ENCODE data around the gene TMEM269.

The TMEM269 gene

DNA sequence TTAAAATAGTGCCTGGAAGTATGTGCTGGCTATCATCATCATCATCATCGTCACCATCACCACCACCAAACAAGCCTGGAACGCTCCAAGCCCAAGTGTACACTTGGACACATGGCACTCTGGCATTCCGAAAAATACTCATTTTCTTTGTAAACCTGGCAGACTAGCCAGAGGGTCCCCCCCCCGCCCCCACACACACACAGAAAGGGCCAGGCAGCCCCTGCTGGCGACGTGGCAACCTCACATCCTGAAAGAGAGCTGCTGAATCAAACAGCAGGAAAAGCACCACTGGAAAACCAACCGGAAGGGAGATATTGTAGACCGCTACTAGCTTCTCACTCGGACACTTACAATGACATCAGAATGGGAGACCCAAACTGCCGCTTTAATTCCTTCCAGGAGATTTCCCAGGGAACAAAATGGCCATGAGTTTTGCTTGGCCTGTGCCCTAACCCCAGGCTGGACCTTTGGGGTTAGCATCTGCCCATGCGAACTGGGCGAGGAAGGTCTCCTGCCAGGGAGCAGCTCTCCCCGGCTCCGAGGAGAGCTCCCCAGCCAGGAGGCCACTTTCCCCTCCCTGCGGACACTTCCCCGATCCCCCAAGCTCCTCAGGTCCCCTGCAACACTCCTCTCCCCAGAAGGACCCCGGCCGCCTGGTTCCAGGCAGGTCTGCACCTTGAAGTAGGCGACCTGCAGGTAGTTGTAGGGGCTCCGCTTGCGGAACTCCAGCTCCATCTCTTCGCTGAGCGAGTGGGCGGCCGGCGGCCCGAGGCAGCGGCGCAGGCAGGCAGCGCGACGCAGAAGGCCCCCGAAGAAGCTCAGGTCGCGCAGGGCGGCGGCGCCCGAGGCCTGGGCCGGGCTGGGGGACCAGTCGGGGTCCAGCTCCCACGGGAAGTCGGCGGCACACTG lies 18.7 kb upstream of the TMEM269 start (continued):
- TF ChIP-seq, protein P1, sequence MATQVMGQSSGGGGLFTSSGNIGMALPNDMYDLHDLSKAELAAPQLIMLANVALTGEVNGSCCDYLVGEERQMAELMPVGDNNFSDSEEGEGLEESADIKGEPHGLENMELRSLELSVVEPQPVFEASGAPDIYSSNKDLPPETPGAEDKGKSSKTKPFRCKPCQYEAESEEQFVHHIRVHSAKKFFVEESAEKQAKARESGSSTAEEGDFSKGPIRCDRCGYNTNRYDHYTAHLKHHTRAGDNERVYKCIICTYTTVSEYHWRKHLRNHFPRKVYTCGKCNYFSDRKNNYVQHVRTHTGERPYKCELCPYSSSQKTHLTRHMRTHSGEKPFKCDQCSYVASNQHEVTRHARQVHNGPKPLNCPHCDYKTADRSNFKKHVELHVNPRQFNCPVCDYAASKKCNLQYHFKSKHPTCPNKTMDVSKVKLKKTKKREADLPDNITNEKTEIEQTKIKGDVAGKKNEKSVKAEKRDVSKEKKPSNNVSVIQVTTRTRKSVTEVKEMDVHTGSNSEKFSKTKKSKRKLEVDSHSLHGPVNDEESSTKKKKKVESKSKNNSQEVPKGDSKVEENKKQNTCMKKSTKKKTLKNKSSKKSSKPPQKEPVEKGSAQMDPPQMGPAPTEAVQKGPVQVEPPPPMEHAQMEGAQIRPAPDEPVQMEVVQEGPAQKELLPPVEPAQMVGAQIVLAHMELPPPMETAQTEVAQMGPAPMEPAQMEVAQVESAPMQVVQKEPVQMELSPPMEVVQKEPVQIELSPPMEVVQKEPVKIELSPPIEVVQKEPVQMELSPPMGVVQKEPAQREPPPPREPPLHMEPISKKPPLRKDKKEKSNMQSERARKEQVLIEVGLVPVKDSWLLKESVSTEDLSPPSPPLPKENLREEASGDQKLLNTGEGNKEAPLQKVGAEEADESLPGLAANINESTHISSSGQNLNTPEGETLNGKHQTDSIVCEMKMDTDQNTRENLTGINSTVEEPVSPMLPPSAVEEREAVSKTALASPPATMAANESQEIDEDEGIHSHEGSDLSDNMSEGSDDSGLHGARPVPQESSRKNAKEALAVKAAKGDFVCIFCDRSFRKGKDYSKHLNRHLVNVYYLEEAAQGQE (tag by site-specific recombination; IDR thresholded peaks at IDR 0.05) = no peak
- TF ChIP-seq ZNF132 (tag by site-specific recombination; IDR thresholded peaks at IDR 0.05; ENCODE audit: borderline replicate concordance) (no peak), ZBTB8A (tag by site-specific recombination; IDR thresholded peaks at IDR 0.05) (no peak), SP2 (tag by site-specific recombination; IDR thresholded peaks at IDR 0.05) (peak; percentile 9), ZNF391 (tag by site-specific recombination; IDR thresholded peaks at IDR 0.05; ENCODE audit: borderline replicate concordance, low read depth) (no peak), FEZF1 (tag by site-specific recombination; IDR thresholded peaks at IDR 0.05) (peak; percentile 23; the same call in 1 of the 2 replicates), ZNF394 (tag by site-specific recombination; IDR thresholded peaks at IDR 0.05; ENCODE audit: borderline replicate concordance) (0 out of 2 replicates have a peak, but pooled peaks have one; percentile 12), ZNF76 (tag by site-specific recombination; IDR thresholded peaks at IDR 0.05; ENCODE audit: borderline replicate concordance, low read depth) (no peak)
- TF ChIP-seq, protein P2, sequence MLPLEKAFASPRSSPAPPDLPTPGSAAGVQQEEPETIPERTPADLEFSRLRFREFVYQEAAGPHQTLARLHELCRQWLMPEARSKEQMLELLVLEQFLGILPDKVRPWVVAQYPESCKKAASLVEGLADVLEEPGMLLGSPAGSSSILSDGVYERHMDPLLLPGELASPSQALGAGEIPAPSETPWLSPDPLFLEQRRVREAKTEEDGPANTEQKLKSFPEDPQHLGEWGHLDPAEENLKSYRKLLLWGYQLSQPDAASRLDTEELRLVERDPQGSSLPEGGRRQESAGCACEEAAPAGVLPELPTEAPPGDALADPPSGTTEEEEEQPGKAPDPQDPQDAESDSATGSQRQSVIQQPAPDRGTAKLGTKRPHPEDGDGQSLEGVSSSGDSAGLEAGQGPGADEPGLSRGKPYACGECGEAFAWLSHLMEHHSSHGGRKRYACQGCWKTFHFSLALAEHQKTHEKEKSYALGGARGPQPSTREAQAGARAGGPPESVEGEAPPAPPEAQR (tag by site-specific recombination; IDR thresholded peaks at IDR 0.05) = no peak
- TF ChIP-seq, protein P3, sequence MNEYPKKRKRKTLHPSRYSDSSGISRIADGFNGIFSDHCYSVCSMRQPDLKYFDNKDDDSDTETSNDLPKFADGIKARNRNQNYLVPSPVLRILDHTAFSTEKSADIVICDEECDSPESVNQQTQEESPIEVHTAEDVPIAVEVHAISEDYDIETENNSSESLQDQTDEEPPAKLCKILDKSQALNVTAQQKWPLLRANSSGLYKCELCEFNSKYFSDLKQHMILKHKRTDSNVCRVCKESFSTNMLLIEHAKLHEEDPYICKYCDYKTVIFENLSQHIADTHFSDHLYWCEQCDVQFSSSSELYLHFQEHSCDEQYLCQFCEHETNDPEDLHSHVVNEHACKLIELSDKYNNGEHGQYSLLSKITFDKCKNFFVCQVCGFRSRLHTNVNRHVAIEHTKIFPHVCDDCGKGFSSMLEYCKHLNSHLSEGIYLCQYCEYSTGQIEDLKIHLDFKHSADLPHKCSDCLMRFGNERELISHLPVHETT (tag by site-specific recombination; IDR thresholded peaks at IDR 0.05) = no peak

DNA sequence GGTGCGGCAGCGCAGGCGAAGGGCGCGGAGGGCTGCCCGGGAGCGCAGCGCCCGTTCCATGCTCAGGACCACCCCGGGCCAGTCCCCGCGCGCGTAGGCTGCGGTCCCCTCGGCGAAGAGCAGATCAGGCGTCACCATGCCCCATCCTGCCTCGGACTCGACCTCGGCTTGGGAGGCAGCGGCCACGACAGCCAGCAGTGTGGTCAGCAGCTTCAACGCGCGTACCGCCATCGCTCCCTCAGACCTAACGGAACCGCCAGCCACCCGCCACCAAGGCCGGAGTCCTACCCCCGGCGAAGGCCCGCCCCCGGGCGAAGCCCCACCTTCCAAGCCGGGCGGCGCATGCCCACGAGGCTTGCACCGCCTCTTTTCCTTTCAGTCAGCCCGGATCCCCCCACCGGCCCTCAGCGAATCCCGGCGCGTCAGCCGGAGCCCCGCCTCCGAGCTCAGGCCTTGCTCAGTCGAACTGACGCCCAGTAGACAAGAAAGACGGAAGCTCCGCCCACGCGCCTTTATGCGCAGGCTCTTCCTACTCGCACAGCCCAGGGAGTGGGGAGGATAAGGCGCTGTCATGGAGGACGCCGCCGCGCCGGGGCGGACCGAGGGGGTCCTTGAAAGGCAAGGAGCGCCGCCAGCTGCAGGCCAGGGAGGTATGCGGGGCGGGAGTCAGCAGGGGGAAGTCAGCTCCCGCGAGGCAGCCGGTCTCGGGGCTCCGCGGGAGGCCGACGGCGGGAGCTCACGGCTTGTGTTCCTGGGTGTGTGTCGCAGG lies 17.9 kb upstream of the TMEM269 start, which contains the start of the genes C1orf50 and P3H1:
C1orf50 (plus strand) TSS at position 509 of the 769 bp plus-strand sequence; CDS start at position 572, 63 bp downstream.
P3H1 (minus strand) TSS at position 288 of the 769 bp plus-strand sequence; CDS start at position 231, 57 bp downstream.
- H3K4me1 ChIP-seq (ENCODE audit: control insufficient read depth, insufficient read depth, low read length) = no peaks in the 10 kb centered on the region
- H3K27ac ChIP-seq (ENCODE audit: extremely low read depth, low read depth, low read length) = peak within 1 kb of the TSS; percentile 54; the same call in 1 of the 2 replicates
- ChIA-PET CTCF (interaction anchor here (0.6 to 4.7 kb wide), 15 partner anchors 10 to 619 kb away, joined by 3 to 19 read pairs (median 4); partner anchors contain the start of gene PPIH), POLR2A (interaction anchor here (0.5 to 3.4 kb wide), 39 partner anchors 9 to 884 kb away, joined by 3 to 35 read pairs (median 5); partner anchors contain the start of genes CCDC30, ERMAP, PPIH and SLC2A1)
- H3K36me3 ChIP-seq (ENCODE audit: control insufficient read depth in 2 of 2, insufficient read depth in 1 of 2, low read length in 2 of 2) = peaks cover 8 to 15% of the 10 kb centered on the region in 2 experiments; a peak in 2 of 3 replicates
- H3K4me3 ChIP-seq (ENCODE audit: low read depth, low read length) = peak within 1 kb of the TSS; percentile 100
- H3K9me3 ChIP-seq (ENCODE audit: control insufficient read depth, insufficient read depth, low read depth, low read length) = no peaks in the 10 kb centered on the region
- TF ChIP-seq ZNF600 (tag by site-specific recombination; IDR thresholded peaks at IDR 0.05) (peak; percentile 74), ZNF426 (tag by site-specific recombination; IDR thresholded peaks at IDR 0.05) (no peak), ZBTB20 (tag by site-specific recombination; IDR thresholded peaks at IDR 0.05) (peak; percentile 69; the same call in 1 of the 2 replicates), EGR2 (tag by site-specific recombination; IDR thresholded peaks at IDR 0.05; ENCODE audit: low read depth) (peak; percentile 81), ZNF335 (tag by site-specific recombination; conservative IDR thresholded peaks at IDR 0.05) (peak; percentile 90), ZFP41 (tag by site-specific recombination; IDR thresholded peaks at IDR 0.05; ENCODE audit: borderline replicate concordance) (no peak), ZNF521 (tag by site-specific recombination; IDR thresholded peaks at IDR 0.05) (no peak)
- TF ChIP-seq, protein P4, sequence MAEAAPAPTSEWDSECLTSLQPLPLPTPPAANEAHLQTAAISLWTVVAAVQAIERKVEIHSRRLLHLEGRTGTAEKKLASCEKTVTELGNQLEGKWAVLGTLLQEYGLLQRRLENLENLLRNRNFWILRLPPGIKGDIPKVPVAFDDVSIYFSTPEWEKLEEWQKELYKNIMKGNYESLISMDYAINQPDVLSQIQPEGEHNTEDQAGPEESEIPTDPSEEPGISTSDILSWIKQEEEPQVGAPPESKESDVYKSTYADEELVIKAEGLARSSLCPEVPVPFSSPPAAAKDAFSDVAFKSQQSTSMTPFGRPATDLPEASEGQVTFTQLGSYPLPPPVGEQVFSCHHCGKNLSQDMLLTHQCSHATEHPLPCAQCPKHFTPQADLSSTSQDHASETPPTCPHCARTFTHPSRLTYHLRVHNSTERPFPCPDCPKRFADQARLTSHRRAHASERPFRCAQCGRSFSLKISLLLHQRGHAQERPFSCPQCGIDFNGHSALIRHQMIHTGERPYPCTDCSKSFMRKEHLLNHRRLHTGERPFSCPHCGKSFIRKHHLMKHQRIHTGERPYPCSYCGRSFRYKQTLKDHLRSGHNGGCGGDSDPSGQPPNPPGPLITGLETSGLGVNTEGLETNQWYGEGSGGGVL (tag by site-specific recombination; IDR thresholded peaks at IDR 0.05) = no peak
- TF ChIP-seq, protein P5, sequence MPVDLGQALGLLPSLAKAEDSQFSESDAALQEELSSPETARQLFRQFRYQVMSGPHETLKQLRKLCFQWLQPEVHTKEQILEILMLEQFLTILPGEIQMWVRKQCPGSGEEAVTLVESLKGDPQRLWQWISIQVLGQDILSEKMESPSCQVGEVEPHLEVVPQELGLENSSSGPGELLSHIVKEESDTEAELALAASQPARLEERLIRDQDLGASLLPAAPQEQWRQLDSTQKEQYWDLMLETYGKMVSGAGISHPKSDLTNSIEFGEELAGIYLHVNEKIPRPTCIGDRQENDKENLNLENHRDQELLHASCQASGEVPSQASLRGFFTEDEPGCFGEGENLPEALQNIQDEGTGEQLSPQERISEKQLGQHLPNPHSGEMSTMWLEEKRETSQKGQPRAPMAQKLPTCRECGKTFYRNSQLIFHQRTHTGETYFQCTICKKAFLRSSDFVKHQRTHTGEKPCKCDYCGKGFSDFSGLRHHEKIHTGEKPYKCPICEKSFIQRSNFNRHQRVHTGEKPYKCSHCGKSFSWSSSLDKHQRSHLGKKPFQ (tag by site-specific recombination; IDR thresholded peaks at IDR 0.05) = no peak
- TF ChIP-seq, protein P6, sequence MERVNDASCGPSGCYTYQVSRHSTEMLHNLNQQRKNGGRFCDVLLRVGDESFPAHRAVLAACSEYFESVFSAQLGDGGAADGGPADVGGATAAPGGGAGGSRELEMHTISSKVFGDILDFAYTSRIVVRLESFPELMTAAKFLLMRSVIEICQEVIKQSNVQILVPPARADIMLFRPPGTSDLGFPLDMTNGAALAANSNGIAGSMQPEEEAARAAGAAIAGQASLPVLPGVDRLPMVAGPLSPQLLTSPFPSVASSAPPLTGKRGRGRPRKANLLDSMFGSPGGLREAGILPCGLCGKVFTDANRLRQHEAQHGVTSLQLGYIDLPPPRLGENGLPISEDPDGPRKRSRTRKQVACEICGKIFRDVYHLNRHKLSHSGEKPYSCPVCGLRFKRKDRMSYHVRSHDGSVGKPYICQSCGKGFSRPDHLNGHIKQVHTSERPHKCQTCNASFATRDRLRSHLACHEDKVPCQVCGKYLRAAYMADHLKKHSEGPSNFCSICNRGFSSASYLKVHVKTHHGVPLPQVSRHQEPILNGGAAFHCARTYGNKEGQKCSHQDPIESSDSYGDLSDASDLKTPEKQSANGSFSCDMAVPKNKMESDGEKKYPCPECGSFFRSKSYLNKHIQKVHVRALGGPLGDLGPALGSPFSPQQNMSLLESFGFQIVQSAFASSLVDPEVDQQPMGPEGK (tag by site-specific recombination; IDR thresholded peaks at IDR 0.05) = peak; percentile 95
